Psoas muscle (tissue), 8 donors: ENCODE data around the gene INTS7. TPM values are rescaled to one million over a fixed set of nuclear protein-coding genes. Genes with fewer than 3 reads are reported as not detected.

ENCODE experiments used
- ATAC-seq, 4 donors: fragments of 200-7000 bp; cut with Tn5 transposase; one replicate each; pipeline ENCODE4 v1.9.1; 2020; ENCODE audit warnings: moderate library complexity in 3 of 4, mild to moderate bottlenecking in 2 of 4
- DNase-seq, 2 donors: peaks; one replicate each; pipeline ENCODE4 v3.0.0-alpha.2; 2020
- H3K27ac ChIP-seq: fragments of 200-600 bp; one replicate; pipeline ENCODE4 v1.8.0; 2022
- H3K27me3 ChIP-seq, 3 donors: fragments of 200-600 bp in 1 of 3; one replicate each; pipeline versions ENCODE4 v1.6.1 to v1.8.0; 2013 to 2022; ENCODE audit warnings: low read length in 2 of 3, mild to moderate bottlenecking in 2 of 3, moderate library complexity in 1 of 3; ENCODE audit not compliant: insufficient read depth in 3 of 3
- H3K36me3 ChIP-seq, 2 donors: fragments of 200-600 bp in 1 of 2; one replicate each; pipeline versions ENCODE4 v1.6.1 to v1.8.0; 2013 to 2022; ENCODE audit warnings: low read depth in 1 of 2, mild to moderate bottlenecking in 1 of 2, moderate library complexity in 1 of 2; ENCODE audit not compliant: insufficient read depth in 1 of 2
- H3K4me1 ChIP-seq: fragments of 200-600 bp; one replicate; pipeline ENCODE4 v1.8.0; 2022
- H3K4me3 ChIP-seq: fragments of 200-600 bp; one replicate; pipeline ENCODE4 v1.8.0; 2022; ENCODE audit warnings: mild to moderate bottlenecking
- H3K9me3 ChIP-seq: fragments of 200-600 bp; one replicate; pipeline ENCODE4 v1.8.0; 2022
- WGBS, 3 donors: extraction: QIAGEN DNeasy Blood & Tissue Kit; methylation state at CpG; one replicate each; pipeline versions ENCODE4 v1.1.6 to v1.1.7; 2013; 5-methylcytosine and 5-hydroxymethylcytosine counted together
- intact Hi-C, 2 donors: fragments of 100-400 bp; cut with DNase I; formaldehyde crosslinking; loops; one replicate each; pipeline versions ENCODE4 v1.11.0 to v1.14.2; 2022
- polyA plus RNA-seq, 3 donors: library from polyadenylated mRNA; stranded (reverse); fragments of 200-250 nt; gene quantifications; one replicate each; pipeline ENCODE4 v1.2.3, GENCODE V29; 2013
- total RNA-seq, 4 donors: library from RNA; stranded (reverse); fragmentation: NEBNext Ultra II Directional in 2 of 4; extraction: Animal tissue kit (Norgen Biotek cat#: 25700) in 2 of 4; gene quantifications; one replicate each; pipeline versions ENCODE4 v1.2.1 to v1.2.4, GENCODE V29; 2021 to 2023
- TF ChIP-seq, protein P1 (sequence below): fragments of 200-600 bp; IDR thresholded peaks from one replicate; pipeline ENCODE4 v1.8.0; 2022; ENCODE audit warnings: antibody characterized with exemption
- donor health status: healthy with polysubstance abuse.
- donor health status: DM: no; HTN: no; CAD: no; lungs with moderate emphysema.
- donor health status: Bipolar disorder and iron deficiency.
- donor health status: healthy.
- donor health status: DM: yes; HTN: yes; CAD: no.
- donor health status: DM: no; HTN: no; CAD: no.
- donor health status: DM: no; HTN: no; CAD: no.
- donor health status: DM: yes; HTN: yes; CAD: no.

Gene INTS7
- total and polyA plus RNA-seq, 7 donors = 4.4 to 12.7 (median 7.6) TPM

DNA sequence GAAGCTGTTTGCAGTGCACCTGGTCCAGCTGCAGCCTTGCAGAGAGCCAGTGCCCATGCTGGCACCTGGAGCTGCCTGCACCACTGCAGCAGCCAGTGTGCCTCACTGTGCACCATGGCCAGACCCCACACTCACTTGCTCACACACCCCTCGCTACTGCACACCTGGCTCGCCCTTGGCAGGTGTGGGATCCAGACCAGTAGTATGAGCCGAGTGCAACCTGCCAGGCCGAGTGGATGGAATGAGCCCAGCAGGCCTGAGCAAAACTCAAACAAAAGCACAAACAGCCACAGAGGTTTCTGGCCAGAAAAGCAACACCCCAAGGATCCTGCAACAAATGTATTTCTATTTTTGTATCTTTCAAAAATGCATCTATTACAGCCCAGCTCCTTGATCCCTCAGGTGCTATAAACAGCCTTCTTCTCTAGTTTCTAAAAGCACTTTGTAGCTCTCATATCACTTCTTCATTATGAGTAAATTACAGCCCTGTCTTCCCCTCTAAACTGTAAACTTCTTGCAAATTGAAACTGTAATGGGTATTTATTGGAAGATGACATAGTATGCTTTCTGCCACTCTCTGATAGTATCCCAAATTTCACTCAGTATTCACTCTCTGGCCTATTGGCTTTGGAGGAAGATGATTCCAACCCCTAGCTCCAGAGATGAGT lies 132.6 kb downstream of the INTS7 start:
- intact Hi-C loops = no loop called here
- Histone ChIP-seq H3K27ac (no peak overlapping the region), H3K9me3 (no peaks in the 10 kb centered on the region), H3K4me1 (no peaks in the 10 kb centered on the region), H3K4me3 (no peak overlapping the region), H3K27me3 (no peaks in the 10 kb centered on the region), H3K36me3 (no peaks in the 10 kb centered on the region)
- no peak for DNase-seq
- WGBS, 3 donors = 68 to 73% (median 70%) methylated on average over 4 of the region's 4 CpGs
- ATAC-seq = no peak
- TF ChIP-seq, protein P1, sequence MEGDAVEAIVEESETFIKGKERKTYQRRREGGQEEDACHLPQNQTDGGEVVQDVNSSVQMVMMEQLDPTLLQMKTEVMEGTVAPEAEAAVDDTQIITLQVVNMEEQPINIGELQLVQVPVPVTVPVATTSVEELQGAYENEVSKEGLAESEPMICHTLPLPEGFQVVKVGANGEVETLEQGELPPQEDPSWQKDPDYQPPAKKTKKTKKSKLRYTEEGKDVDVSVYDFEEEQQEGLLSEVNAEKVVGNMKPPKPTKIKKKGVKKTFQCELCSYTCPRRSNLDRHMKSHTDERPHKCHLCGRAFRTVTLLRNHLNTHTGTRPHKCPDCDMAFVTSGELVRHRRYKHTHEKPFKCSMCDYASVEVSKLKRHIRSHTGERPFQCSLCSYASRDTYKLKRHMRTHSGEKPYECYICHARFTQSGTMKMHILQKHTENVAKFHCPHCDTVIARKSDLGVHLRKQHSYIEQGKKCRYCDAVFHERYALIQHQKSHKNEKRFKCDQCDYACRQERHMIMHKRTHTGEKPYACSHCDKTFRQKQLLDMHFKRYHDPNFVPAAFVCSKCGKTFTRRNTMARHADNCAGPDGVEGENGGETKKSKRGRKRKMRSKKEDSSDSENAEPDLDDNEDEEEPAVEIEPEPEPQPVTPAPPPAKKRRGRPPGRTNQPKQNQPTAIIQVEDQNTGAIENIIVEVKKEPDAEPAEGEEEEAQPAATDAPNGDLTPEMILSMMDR = no peak

DNA sequence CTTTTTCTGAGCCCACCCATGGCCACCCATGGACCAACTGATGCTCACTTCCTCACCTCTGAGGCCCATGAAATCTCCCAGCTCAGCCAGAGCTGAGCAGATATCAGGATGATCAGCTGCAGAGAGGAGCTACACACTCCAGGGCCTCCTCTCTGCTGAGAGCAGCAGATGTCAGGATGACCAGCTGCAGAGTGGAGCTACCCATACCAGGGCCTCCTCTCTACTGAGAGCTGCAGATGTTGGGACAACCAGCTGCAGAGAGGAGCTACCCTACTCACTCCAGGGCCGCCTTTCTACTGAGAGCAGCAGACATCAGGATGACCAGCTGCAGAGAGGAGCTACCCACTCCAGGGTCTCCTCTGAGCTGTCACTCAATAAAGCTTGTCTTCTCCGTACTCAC lies 133.4 kb downstream of the INTS7 start:
- H3K4me3 ChIP-seq = no peak overlapping the region
- TF ChIP-seq, protein P1 = no peak
- DNase-seq = no peak
- no peaks in the 10 kb centered on the region for H3K36me3 ChIP-seq
- no peaks in the 10 kb centered on the region for H3K4me1 ChIP-seq
- intact Hi-C loops = no loop called here
- no peak for ATAC-seq
- no peaks in the 10 kb centered on the region for H3K27me3 ChIP-seq
- no peaks in the 10 kb centered on the region for H3K9me3 ChIP-seq
- 93 to 94% (median 94%) methylated on average over 2 of the region's 2 CpGs for WGBS, 3 donors
- H3K27ac ChIP-seq = no peak overlapping the region

DNA sequence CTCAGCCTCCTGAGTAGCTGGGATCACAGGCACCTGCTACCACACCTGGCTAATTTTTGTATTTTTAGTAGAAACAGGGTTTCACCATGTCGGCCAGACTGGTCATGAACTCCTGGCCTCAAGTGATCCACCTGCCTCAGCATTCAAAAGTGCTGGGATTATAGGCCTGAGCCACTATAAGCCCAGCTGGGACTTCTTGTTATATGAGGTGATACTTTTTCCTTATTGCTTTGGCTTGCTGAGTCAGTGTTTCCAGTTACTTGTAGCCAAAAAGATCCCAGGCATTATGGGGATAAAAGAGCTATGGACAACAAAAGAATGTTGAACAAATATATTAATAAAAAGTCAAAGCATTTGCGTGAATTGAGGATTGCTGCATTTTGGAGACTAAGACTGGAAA lies 134.9 kb downstream of the INTS7 start:
- Histone ChIP-seq H3K27me3 (no peaks in the 10 kb centered on the region), H3K27ac (no peak overlapping the region), H3K4me1 (no peaks in the 10 kb centered on the region), H3K4me3 (no peak overlapping the region), H3K9me3 (no peaks in the 10 kb centered on the region), H3K36me3 (no peaks in the 10 kb centered on the region)
- WGBS, 3 donors = 82 to 90% (median 88%) methylated on average over 2 of the region's 2 CpGs
- intact Hi-C loops = no loop called here
- no peak for ATAC-seq
- TF ChIP-seq, protein P1 = no peak
- DNase-seq = no peak

GRCh38 chr1:211896958-211897357 lies 138.4 kb downstream of the INTS7 start:
- Histone ChIP-seq H3K4me1 (no peaks in the 10 kb centered on the region), H3K27ac (no peak overlapping the region), H3K36me3 (no peaks in the 10 kb centered on the region), H3K4me3 (no peak overlapping the region), H3K27me3 (peaks cover 0 to 4% (median 0%) of the 10 kb centered on the region in 3 donors), H3K9me3 (no peaks in the 10 kb centered on the region)
- WGBS, 3 donors = 23 to 35% (median 26%) methylated on average over 9 of the region's 9 CpGs
- no peak for DNase-seq
- no peak for ATAC-seq
- intact Hi-C loops = no loop called here
- TF ChIP-seq, protein P1 = no peak
